HG03457 (cell line): ENCODE data around the gene MPPED1.

Source experiments
- ATAC-seq: cut with Tn5 transposase; IDR thresholded peaks from one replicate; pipeline ENCODE4 v1.9.1; 2021; ENCODE audit warnings: moderate number of reproducible peaks; ENCODE audit not compliant: unreplicated experiment

Gene MPPED1

DNA sequence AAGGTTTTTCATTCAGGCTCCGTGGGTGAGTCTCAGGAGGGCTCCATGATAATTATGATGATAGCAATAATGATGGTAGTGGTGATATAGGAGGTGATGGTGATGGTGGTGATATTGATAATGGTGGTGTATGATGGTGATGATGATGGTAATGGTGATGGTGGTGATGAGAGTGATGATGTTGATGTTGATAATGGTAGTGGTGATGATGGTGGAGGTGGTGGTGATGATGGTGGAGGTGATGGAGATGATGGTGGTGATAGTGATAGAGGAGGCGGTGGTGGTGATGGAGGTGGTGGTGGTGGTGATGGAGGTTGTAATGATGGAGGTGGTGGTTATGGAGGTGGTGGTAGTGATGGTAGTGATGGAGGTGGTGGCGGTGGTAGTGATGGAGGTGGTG is 79.4 kb downstream of the MPPED1 start:
- ATAC-seq = no peak

DNA sequence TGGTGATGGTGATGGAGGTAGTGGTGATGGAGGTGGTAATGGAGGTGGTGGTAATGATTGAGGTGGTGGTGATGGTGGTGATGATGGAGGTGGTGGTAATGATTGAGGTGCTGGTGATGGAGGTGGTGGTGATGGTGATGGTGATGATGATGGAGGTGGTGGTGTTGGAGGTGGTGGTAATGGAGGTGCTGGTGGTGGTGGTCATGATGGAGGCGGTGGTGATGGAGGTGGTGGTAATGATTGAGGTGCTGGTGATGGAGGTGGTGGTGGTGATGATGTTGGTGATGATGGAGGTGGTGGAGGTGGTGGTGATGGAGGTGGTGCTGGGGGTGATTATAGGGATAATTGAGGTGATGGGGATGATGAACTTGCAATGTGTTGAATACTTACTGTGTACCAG is 79.9 kb downstream of the MPPED1 start:
- no peak for ATAC-seq

DNA sequence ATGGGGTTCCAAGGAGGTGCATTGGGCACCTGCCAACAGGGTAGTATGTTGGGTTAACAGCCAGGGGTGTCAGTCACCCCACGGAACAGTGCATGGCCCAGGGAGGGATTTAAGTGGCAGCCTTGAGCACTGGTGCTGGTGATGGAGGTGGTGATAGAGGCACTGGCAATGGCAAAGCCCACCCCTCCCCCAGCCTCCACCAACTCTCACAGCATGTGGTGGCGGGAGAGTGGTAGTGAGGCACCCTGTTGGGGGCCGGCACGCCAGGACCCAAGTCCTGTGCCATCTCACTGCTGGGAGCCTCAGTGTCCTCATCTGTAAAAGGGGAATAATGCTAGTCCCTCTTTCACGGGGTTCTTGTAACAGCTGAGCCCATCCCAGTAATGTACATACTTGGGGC is 81.5 kb downstream of the MPPED1 start:
- no peak for ATAC-seq

DNA sequence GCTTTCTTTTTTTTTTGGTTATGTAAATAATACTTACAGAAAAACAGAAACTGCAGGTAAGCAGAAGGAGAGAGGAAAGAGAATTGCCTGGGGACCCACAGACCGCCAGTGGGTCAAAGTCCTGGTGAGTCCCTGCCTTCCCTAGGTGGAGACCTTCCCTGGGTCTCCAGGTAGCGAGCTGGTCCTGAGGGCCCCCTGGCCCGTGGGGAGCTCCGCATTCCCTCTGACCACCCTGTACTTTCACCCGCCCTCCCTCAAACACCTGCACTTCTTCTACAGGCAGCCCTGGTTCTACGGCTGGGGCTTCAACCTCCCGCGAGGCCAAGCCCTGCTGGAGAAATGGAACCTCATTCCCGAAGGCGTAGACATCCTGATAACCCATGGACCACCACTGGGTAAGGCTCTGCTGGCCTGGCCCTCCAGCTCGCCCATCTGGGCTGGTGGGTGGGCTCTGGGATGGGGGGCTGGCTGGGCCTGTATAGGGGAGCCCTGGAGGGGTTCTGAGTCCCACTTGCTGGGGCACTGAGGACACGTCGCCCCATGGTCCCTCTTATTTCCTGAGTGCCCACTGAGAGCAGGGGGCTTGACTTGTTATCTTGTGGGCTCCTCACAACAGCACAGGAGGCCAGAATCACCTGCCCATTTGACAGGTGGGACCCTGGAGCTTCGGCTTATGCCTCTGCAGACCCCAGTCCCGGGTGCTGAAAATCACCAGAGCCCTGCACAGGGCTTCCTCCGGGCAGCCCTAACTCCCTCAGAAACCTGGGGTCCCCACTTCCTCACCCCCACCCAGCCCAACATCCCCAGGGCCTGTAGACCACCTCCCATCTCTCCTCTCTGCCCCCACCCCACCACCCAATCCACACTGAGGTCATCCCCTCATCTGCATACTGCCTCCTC is 86.4 kb downstream of the MPPED1 start:
- ATAC-seq = no peak

DNA sequence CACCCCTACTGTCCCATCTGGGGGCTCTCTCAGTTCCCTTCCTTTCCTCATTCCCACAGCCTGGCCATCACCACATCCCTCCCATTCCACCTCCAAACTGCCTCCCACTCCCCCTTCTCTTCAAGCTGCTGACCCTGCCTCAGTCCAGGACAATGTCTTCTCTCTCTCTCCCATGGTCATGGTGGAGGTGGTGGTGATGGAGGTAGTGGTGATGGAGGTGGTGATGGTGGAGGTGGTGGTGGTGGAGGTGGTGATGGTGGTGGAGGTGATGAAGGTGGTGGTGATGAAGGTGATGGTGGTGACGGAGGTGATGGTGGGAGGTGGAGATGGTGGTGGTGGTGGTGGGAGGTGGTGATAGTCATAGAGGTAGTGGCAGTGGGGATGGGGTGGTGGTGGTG is 87.0 kb downstream of the MPPED1 start:
- ATAC-seq = no peak

DNA sequence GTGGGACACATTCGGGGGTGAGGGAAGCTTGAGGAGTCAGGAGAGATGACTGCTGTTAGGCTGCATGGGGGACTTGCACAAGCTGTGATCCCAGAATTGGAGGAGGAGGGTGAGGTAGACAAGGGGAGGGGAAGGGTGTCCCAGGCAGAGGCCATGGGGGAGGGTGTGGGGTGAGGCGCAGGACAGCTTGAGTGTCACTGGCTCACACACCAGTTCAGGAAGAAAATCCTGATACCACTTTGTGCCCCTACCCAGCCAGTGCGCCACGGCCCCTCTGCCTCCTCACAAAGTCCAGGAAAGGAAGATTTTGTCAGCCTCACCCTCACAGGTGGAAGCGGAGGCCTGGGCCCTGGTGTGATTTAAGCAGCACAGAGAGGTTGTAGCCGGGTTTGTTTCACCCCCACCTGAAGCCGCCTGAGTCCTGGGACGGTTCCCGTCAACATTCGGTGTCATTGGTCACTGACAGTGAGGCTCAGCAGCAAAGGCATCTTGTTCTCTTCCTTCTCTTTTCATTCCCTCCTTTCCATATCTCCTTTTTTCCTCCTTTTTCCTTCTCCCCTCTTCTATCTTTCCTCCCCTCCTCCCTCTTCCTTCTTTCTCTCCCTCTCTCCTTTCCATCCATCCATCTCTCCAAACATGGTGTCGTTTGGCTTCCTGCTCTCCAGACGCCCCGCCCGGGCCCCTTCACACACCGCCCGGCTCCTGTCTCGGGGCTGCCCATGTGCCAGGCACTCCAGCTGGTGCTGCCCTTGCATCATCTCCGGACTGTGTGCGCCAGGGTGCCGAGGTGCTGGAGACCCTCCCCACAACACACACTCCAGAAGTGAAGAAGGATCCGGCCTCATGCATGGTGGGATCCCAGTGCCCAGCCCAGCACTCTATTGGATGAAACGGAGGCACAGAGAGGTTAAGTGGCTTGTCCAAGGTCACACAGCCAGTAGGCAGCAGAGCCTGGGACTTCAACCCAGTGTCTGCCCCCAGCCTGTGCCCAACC is 89.3 kb downstream of the MPPED1 start:
- ATAC-seq = no peak

DNA sequence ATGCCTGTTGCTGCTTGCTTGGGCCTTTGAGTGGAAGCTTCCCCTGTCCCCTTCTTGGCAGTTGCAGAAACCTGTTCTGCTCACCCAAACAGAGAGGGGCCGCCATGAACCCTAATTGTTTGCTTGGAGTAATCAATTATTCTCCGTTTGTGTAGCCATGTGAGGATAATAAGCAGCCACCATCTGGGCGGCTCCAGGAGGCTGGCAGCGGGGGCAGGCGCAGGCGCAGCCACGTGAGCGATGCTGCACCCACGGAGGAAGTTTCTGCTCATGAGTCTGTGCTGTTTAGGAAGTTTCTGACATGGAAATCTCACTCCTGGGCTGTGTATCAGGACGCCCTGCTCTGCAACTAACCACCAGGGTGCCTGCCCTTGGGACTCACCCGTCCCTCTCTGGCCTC is 90.1 kb downstream of the MPPED1 start:
- no peak for ATAC-seq

DNA sequence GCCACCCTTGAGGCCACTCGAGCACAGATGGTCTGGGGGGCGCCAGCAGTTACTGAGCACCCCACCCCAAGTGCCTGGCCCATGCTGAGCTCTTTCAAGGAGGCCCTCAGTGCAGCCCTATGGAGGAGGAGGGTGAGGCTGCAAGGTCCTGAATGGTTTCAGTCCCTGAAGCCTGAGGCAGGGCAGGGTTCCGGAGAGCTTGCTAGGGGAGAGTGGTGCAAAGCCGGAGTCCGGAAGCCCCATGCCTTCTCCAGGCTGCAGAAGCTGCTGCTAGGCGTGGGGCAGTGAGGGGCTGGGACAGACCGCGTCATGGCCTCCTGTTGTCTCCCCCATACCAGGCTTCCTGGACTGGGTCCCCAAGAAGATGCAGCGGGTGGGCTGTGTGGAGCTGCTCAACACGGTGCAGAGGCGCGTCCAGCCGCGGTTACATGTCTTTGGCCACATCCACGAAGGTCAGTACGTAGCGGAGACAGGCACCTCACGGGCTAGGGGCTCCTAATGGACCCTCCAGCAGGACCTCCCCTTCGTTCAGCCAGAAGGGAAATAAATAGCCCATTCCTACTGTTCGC is 90.6 kb downstream of the MPPED1 start:
- ATAC-seq = no peak

DNA sequence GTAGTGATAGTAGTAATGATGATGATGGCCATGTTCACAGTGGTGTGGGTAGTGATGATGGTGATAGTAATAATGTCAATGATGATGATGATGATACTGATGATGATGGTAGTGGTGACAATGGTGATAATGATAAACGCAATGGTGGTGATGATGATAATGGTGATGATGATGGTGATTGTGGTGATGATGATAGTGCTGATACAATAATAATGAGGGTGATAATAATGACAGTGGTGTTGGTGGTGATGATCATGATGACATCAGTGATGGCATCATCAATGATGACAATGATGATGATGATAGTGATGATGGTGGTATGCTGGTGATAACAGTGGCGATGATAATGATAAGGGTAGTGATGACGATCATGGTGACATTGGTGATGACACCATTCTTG is 92.3 kb downstream of the MPPED1 start:
- ATAC-seq = no peak

DNA sequence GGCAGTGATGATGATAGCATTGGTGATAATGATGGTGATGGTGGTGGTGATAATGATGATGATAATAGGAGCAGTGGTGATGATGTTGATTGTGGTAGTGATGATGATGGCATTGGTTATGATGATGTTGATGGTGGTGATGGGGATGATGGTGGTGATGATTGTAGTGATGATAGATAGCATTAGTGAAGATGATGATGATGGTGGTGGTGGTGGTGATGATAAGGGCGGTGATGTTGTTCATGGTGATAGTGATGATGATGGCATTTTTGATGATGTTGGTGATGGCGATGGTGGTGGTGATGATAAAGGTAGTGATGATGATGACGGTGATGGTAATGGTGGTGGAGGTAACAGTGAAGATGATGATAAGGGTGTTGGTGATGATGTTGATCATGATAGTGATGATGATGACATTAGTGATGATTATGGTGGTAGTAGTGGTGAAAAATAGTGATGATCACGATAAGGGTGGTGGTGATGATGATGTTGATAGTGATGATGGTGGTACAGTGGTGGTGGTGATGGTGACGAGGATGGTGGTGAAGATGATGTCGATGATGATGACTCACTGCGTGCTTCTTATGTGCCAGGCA is 93.0 kb downstream of the MPPED1 start:
- ATAC-seq = no peak

DNA sequence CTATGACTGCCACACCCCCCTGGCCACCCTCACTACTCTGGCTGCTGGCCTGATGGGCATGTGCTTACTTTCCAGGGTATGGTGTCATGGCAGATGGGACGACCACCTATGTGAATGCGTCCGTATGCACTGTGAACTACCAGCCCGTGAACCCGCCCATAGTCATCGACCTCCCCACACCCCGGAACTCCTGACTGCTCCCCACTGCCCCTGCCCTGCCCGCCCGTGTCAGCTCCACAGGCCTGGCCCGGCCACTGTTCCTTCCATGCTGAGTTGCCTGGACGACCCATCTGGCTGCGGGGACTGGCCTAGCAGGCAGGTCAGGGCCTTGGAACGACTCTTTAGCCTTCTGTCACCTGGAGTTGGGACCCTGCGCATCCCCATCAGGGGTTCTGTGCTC is 93.6 kb downstream of the MPPED1 start:
- no peak for ATAC-seq

DNA sequence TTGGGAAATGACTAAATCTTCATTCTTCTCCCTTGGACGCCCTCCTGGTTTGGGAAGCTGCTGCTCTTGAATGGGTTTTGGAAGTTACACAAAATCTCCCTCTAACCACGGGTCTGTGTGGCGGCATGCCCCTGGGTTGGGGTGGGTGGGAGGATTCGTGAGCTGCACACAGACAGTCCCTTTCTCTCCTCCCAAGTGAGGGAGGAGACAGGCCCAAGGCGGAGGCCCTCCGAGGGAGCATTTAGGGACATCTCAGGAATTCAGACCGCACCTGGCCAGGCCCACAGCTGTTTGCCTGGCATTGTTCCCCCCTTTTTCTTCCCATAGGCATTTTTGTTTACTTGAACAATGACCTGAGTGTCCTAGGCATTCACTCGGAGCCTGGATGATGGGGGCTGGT is 94.1 kb downstream of the MPPED1 start:
- no peak for ATAC-seq

DNA sequence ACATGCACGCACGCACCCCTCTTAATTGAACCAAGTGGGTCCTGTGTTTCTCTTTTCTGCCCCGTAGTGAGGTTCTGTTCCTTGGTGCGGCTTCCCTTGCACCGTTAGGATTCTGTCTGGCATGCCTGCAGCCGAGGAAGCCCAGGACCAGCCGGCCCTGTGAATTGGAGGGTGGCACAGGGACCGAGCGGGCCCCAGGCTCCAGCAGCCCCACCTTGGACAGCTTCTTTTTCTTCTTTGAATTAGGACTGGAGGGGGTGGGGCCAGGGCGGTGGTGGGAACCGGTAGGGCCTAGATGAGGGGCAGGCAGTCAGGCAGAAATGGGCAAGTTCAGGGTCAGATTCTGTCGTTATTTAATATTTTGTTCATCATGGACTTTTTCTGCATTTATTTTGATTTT is 94.7 kb downstream of the MPPED1 start:
- ATAC-seq = no peak

DNA sequence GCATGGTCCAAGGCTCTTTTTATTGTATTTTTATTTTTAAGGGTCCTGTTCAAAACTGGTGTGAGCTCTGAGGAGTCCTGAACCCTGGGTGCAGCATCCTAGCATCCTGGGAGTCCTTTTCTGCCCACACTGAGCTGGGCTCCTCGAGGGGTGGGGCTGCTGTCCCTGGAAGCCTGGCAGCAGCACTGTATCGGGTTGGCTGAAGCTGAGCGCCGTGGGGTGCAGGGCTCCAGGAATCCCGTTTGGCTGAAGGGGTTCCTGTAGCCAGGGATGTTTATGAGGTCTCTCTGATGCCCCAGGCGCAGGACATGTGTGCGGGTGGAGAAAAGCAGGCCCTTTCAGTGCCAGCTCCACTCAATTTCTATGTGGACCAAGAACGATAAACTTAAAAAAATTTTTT is 95.4 kb downstream of the MPPED1 start:
- ATAC-seq = no peak

DNA sequence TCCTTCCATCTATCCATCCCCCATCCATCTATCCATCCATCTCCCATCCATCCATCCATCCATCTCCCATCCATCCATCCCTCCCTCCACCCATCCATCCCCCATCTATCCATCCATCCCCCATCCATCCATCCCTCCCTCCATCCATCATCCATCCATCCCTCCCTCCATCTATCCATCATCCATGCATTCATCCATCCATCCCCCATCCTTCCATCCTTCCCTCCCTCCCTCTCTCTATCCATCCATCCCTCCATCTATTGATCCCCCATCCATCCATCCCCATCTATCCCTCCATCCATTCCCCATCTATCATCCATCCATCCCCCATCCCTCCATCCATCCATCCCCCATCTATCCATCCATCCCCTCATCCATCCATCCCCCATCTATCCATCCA is 96.7 kb downstream of the MPPED1 start:
- no peak for ATAC-seq

DNA sequence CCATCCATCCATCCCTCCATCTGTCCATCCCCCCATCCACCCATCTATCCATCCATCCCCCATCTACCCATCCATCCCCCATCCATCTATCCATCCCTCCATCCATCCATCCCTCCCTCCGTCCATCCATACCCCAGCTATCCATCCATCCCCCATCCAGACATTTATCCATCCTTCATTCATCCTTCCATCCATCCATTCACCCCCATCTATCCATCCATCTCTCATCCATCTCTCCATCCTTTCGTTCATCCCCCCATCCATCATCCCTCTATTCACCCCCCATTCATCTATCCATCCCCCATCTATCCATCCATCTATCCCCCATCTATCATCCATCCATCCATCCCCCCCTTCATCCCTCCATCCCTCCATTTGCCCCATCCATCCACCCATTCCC is 97.5 kb downstream of the MPPED1 start:
- ATAC-seq = no peak

DNA sequence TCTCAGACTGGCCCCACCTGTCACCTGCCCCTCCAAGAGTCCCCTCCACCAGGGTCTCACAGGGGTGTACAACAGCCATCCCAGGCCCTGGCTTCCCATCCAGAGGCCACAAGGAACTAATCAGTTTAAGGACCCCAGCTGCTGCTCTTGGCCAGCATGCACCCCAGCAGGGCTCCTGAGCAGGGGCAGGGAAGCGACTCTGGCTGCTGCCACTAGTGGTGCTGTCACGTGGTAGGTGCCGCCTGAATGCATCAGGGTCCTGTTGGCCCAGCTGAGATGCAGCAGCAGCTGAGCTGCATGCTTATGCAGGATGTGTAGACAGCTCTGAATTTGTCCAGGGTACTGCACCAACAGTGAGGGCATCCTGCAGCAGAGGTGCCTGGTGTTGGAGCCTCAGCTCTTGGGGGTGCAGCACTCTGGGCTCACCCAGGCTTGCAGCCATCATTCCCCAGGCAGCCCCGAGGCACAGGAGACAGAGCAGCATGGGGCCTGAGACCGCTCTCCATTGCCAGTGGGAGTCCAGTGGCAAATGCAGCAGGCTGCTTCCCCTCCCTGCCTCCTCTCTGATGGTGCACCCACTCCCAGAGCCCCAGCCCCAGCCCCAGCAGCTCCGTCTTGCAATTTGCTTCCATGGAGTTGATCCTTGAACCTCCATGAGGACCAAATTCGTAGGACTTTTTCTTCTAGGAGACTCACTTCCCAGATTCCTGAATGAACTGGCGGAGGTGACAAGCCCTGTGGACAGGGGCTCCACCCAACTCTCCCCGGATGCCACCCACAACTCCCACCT is 98.7 kb downstream of the MPPED1 start:
- ATAC-seq = no peak

DNA sequence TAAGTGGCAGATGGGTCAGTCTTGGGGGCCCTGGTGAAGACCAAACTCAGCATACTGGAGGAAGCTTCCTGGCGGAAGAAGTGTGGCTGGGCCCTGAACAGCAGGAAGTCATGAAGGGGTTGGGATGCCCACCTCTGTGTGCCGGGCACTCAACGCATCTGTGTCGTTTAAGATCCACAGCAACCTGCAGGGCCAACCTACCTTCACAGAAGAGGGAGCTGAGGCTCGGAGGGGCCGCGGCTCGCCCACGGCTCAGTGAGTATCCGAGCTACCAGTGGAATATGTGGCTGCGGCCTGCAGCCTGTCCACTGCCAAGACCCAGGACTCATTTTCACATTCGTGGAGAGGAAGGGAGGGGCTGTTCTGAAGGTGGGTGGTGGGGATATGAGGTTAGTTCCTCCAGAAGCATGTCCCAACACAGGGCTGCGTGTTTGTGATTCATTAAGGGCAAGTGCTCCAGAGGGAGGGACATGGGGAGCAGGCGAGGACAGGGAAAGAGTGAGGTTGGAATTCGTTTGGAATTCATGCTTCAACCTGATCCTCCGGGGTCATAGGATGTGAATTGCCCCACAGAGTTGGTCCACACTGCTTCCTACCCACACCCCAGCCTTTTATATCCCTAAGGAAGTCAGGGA is 99.6 kb downstream of the MPPED1 start:
- no peak for ATAC-seq

DNA sequence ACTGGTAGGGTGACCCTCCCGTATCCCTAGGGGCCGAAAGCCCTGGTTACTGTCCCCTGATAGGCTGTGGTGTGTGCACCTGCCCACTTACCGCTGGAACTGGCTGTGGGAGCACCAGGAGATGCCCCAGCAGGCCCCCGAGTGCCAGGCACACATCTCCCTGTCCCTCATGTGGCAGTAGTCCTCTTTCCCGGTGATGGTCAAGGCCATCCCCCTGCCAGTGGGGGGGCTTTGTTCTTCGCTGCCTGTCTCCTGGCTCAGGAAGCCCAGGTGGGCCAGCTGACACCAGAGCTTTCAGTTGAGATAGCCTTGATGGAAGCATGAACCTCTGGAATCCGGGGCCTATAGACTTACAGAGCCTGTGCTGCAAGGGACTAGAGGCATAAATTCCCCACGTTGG is 100.5 kb downstream of the MPPED1 start:
- ATAC-seq = no peak
